GM21786 (cell line): ENCODE measurements around the gene RRM2.
A peak's percentile ranks its signal among the peaks of the same experiment; 100 is the strongest.
"Not testable (repeated sequence)": the region's sequence is repeated elsewhere in the genome, so short reads cannot be mapped to it uniquely, and the experiment has no call there.

ENCODE experiments used
- ATAC-seq: cut with Tn5 transposase; IDR thresholded peaks from one replicate; pipeline ENCODE4 v1.9.1; 2021; ENCODE audit not compliant: unreplicated experiment

Gene RRM2

GRCh38 chr2:10089565-10090190, 32.9 kb upstream of the RRM2 start:
- peak; percentile 49 for ATAC-seq

GRCh38 chr2:10091182-10091888, 31.2 kb upstream of the RRM2 start:
- ATAC-seq: peak; percentile 35

- not testable (repeated sequence) for ATAC-seq
Measured at GRCh38 chr2:10091889-10092244, 30.7 kb upstream of the RRM2 start.

GRCh38 chr2:10094271-10094814, 28.2 kb upstream of the RRM2 start:
- ATAC-seq: no peak

- no peak for ATAC-seq
Measured at GRCh38 chr2:10095175-10095574, 27.4 kb upstream of the RRM2 start.

GRCh38 chr2:10096641-10097040, 25.9 kb upstream of the RRM2 start:
- no peak for ATAC-seq

- peak; percentile 69 for ATAC-seq
Measured at GRCh38 chr2:10097352-10098148, 25.0 kb upstream of the RRM2 start.

- no peak for ATAC-seq
Measured at GRCh38 chr2:10101491-10101890, 21.0 kb upstream of the RRM2 start.

- no peak for ATAC-seq
Measured at GRCh38 chr2:10103179-10103578, 19.4 kb upstream of the RRM2 start.

- ATAC-seq: not testable (repeated sequence)
Measured at GRCh38 chr2:10104906-10105305, 17.6 kb upstream of the RRM2 start.

GRCh38 chr2:10109311-10109710, 13.2 kb upstream of the RRM2 start:
- no peak for ATAC-seq

GRCh38 chr2:10119027-10119325, 3.6 kb upstream of the RRM2 start:
- ATAC-seq: no peak

- no peak for ATAC-seq
Measured at GRCh38 chr2:10119601-10120157, 2.9 kb upstream of the RRM2 start.

- ATAC-seq: peak; percentile 55
Measured at GRCh38 chr2:10120158-10120876, 2.2 kb upstream of the RRM2 start.

GRCh38 chr2:10120877-10121574, 1.5 kb upstream of the RRM2 start:
- no peak for ATAC-seq

GRCh38 chr2:10123281-10123680, 742 bp downstream of the RRM2 start:
- no peak for ATAC-seq

- ATAC-seq: no peak
Measured at GRCh38 chr2:10124538-10125045, 2.1 kb downstream of the RRM2 start.

- no peak for ATAC-seq
Measured at GRCh38 chr2:10125842-10126631, 3.5 kb downstream of the RRM2 start.

- no peak for ATAC-seq
Measured at GRCh38 chr2:10126632-10127026, 4.1 kb downstream of the RRM2 start.
